Activated CD4-positive, alpha-beta memory T cell treated with anti-CD3 and anti-CD28 coated beads for 36 hours (primary cell): ENCODE measurements around the gene PDZD2. TPM values are rescaled to one million over a fixed set of nuclear protein-coding genes. Genes with fewer than 3 reads are reported as not detected.

Experiments
- CTCF ChIA-PET: fragments of 350-600 bp; sonication (Branson Sonifier 250); formaldehyde crosslinking; loops from one replicate; lab custom pipeline; 2021; ENCODE audit warnings: antibody characterized with exemption, inconsistent platforms; lab: Charles Lee
- POLR2A ChIA-PET: fragments of 350-600 bp; sonication (Branson Sonifier 250); formaldehyde crosslinking; loops from one replicate; lab custom pipeline; 2021; ENCODE audit warnings: antibody characterized with exemption; lab: Charles Lee
- DNase-seq: peaks from one replicate; pipeline ENCODE4 v3.0.0-alpha.2; 2020
- H3K27ac Mint-ChIP-seq: one replicate; pipeline ENCODE4 v1.8.0; 2021; ENCODE audit warnings: mixed read lengths
- H3K27me3 Mint-ChIP-seq: one replicate; pipeline ENCODE4 v1.8.0; 2021; ENCODE audit warnings: mixed read lengths
- H3K36me3 Mint-ChIP-seq: one replicate; pipeline ENCODE4 v1.8.0; 2021; ENCODE audit warnings: mixed read lengths
- H3K4me1 Mint-ChIP-seq: one replicate; pipeline ENCODE4 v1.8.0; 2021; ENCODE audit warnings: low read depth, mixed read lengths
- H3K4me3 Mint-ChIP-seq: one replicate; pipeline ENCODE4 v1.8.0; 2021; ENCODE audit warnings: mild to moderate bottlenecking, mixed read lengths
- H3K9me3 Mint-ChIP-seq: one replicate; pipeline ENCODE4 v1.8.0; 2021; ENCODE audit warnings: mixed read lengths
- intact Hi-C: fragments of 100-400 bp; cut with micrococcal nuclease; formaldehyde crosslinking; loops from one replicate; pipeline ENCODE4 v1.15.1; 2023
- total RNA-seq, 2 experiments: library from RNA; stranded (reverse); gene quantifications; one replicate each; pipeline ENCODE4 v1.2.3, GENCODE V29; 2021

The PDZD2 gene
- total RNA-seq, 2 experiments from 2014 or later = not detected

- H3K27ac Mint-ChIP-seq = no peak overlapping the region
- H3K4me3 Mint-ChIP-seq = no peak overlapping the region
- no peaks in the 10 kb centered on the region for H3K36me3 Mint-ChIP-seq
- POLR2A ChIA-PET = no interaction called here
- H3K27me3 Mint-ChIP-seq = peaks cover 2% of the 10 kb centered on the region
- no peaks in the 10 kb centered on the region for H3K9me3 Mint-ChIP-seq
- CTCF ChIA-PET = no interaction called here
- H3K4me1 Mint-ChIP-seq = no peaks in the 10 kb centered on the region
- no peak for DNase-seq
- intact Hi-C loops = no loop called here
Measured at GRCh38 chr5:31888564-31888963, 249.6 kb downstream of the PDZD2 start.

GRCh38 chr5:31889001-31889561 lies 250.2 kb downstream of the PDZD2 start:
- CTCF ChIA-PET = no interaction called here
- Mint-ChIP-seq H3K27ac (no peak overlapping the region), H3K4me3 (no peak overlapping the region), H3K9me3 (no peaks in the 10 kb centered on the region), H3K4me1 (no peaks in the 10 kb centered on the region), H3K36me3 (no peaks in the 10 kb centered on the region), H3K27me3 (peaks cover 2% of the 10 kb centered on the region)
- DNase-seq = no peak
- intact Hi-C loops = no loop called here
- POLR2A ChIA-PET = no interaction called here

GRCh38 chr5:31890046-31890445 lies 251.1 kb downstream of the PDZD2 start:
- ChIA-PET CTCF (no interaction called here), POLR2A (no interaction called here)
- intact Hi-C loops = no loop called here
- Mint-ChIP-seq H3K4me3 (no peak overlapping the region), H3K9me3 (no peaks in the 10 kb centered on the region), H3K4me1 (no peaks in the 10 kb centered on the region), H3K27me3 (peaks cover 2% of the 10 kb centered on the region), H3K27ac (no peak overlapping the region), H3K36me3 (no peaks in the 10 kb centered on the region)
- no peak for DNase-seq

GRCh38 chr5:31894141-31894540 lies 255.2 kb downstream of the PDZD2 start:
- no peaks in the 10 kb centered on the region for H3K9me3 Mint-ChIP-seq
- H3K4me3 Mint-ChIP-seq = no peak overlapping the region
- intact Hi-C loops = no loop called here
- no peak for DNase-seq
- H3K27me3 Mint-ChIP-seq = no peaks in the 10 kb centered on the region
- ChIA-PET CTCF (no interaction called here), POLR2A (no interaction called here)
- H3K4me1 Mint-ChIP-seq = no peaks in the 10 kb centered on the region
- H3K36me3 Mint-ChIP-seq = no peaks in the 10 kb centered on the region
- H3K27ac Mint-ChIP-seq = no peak overlapping the region

GRCh38 chr5:31895199-31895820 lies 256.4 kb downstream of the PDZD2 start:
- H3K27ac Mint-ChIP-seq = no peak overlapping the region
- no peak for DNase-seq
- no peak overlapping the region for H3K4me3 Mint-ChIP-seq
- no peaks in the 10 kb centered on the region for H3K9me3 Mint-ChIP-seq
- ChIA-PET POLR2A (no interaction called here), CTCF (no interaction called here)
- H3K4me1 Mint-ChIP-seq = no peaks in the 10 kb centered on the region
- no peaks in the 10 kb centered on the region for H3K36me3 Mint-ChIP-seq
- intact Hi-C loops = no loop called here
- no peaks in the 10 kb centered on the region for H3K27me3 Mint-ChIP-seq

GRCh38 chr5:31898036-31898632 lies 259.2 kb downstream of the PDZD2 start:
- H3K27me3 Mint-ChIP-seq = no peaks in the 10 kb centered on the region
- H3K36me3 Mint-ChIP-seq = no peaks in the 10 kb centered on the region
- POLR2A ChIA-PET = no interaction called here
- CTCF ChIA-PET = no interaction called here
- H3K27ac Mint-ChIP-seq = no peak overlapping the region
- H3K4me3 Mint-ChIP-seq = no peak overlapping the region
- no peaks in the 10 kb centered on the region for H3K4me1 Mint-ChIP-seq
- H3K9me3 Mint-ChIP-seq = no peaks in the 10 kb centered on the region
- intact Hi-C loops = no loop called here
- no peak for DNase-seq

GRCh38 chr5:31900296-31900865 lies 261.4 kb downstream of the PDZD2 start:
- intact Hi-C loops = no loop called here
- no peaks in the 10 kb centered on the region for H3K36me3 Mint-ChIP-seq
- H3K27me3 Mint-ChIP-seq = no peaks in the 10 kb centered on the region
- DNase-seq = no peak
- H3K27ac Mint-ChIP-seq = no peak overlapping the region
- ChIA-PET CTCF (no interaction called here), POLR2A (no interaction called here)
- no peaks in the 10 kb centered on the region for H3K4me1 Mint-ChIP-seq
- H3K4me3 Mint-ChIP-seq = no peak overlapping the region
- H3K9me3 Mint-ChIP-seq = no peaks in the 10 kb centered on the region

- Mint-ChIP-seq H3K36me3 (no peaks in the 10 kb centered on the region), H3K27me3 (no peaks in the 10 kb centered on the region), H3K27ac (no peak overlapping the region), H3K4me1 (no peaks in the 10 kb centered on the region), H3K4me3 (no peak overlapping the region), H3K9me3 (no peaks in the 10 kb centered on the region)
- DNase-seq = no peak
- ChIA-PET POLR2A (no interaction called here), CTCF (no interaction called here)
- intact Hi-C loops = no loop called here
Measured at GRCh38 chr5:31901807-31902530, 263.0 kb downstream of the PDZD2 start.

GRCh38 chr5:31908396-31908795 lies 269.5 kb downstream of the PDZD2 start:
- no peak overlapping the region for H3K4me3 Mint-ChIP-seq
- H3K27ac Mint-ChIP-seq = no peak overlapping the region
- no peaks in the 10 kb centered on the region for H3K36me3 Mint-ChIP-seq
- CTCF ChIA-PET = no interaction called here
- H3K9me3 Mint-ChIP-seq = no peaks in the 10 kb centered on the region
- no peak for DNase-seq
- H3K4me1 Mint-ChIP-seq = no peaks in the 10 kb centered on the region
- H3K27me3 Mint-ChIP-seq = no peaks in the 10 kb centered on the region
- intact Hi-C loops = no loop called here
- POLR2A ChIA-PET = no interaction called here

GRCh38 chr5:31909073-31909472 lies 270.1 kb downstream of the PDZD2 start:
- Mint-ChIP-seq H3K36me3 (no peaks in the 10 kb centered on the region), H3K9me3 (no peaks in the 10 kb centered on the region), H3K4me1 (no peaks in the 10 kb centered on the region), H3K4me3 (no peak overlapping the region), H3K27me3 (no peaks in the 10 kb centered on the region), H3K27ac (no peak overlapping the region)
- CTCF ChIA-PET = no interaction called here
- intact Hi-C loops = no loop called here
- DNase-seq = no peak
- POLR2A ChIA-PET = no interaction called here

GRCh38 chr5:31911291-31912265 lies 272.6 kb downstream of the PDZD2 start:
- no peak overlapping the region for H3K4me3 Mint-ChIP-seq
- POLR2A ChIA-PET = no interaction called here
- H3K27ac Mint-ChIP-seq = no peak overlapping the region
- H3K4me1 Mint-ChIP-seq = no peaks in the 10 kb centered on the region
- H3K36me3 Mint-ChIP-seq = no peaks in the 10 kb centered on the region
- no peaks in the 10 kb centered on the region for H3K27me3 Mint-ChIP-seq
- H3K9me3 Mint-ChIP-seq = no peaks in the 10 kb centered on the region
- CTCF ChIA-PET = no interaction called here
- intact Hi-C loops = no loop called here
- DNase-seq = no peak
